KMS-11 (cell line): ENCODE results near the gene MICAL3.

ENCODE experiments used
- H2AFZ ChIP-seq: fragments of 200-600 bp; sonication (generic); 2 replicates; pipeline ENCODE4 v1.6.1; 2016; ENCODE audit warnings: antibody characterized with exemption, mixed run types, low read depth
- H3K27ac ChIP-seq: fragments of 200-600 bp; sonication (generic); 2 replicates; pipeline ENCODE4 v1.6.1; 2016; ENCODE audit warnings: mild to moderate bottlenecking, mixed run types
- H3K27me3 ChIP-seq: fragments of 200-600 bp; sonication (generic); 2 replicates; pipeline ENCODE4 v1.6.1; 2017; ENCODE audit warnings: mild to moderate bottlenecking, low read depth, mixed run types, moderate library complexity; ENCODE audit not compliant: insufficient read depth
- H3K36me3 ChIP-seq: fragments of 200-600 bp; sonication (generic); 2 replicates; pipeline ENCODE4 v1.6.1; 2017; ENCODE audit warnings: mild to moderate bottlenecking, mixed run types; ENCODE audit not compliant: insufficient read depth
- H3K4me1 ChIP-seq: fragments of 200-600 bp; sonication (generic); 2 replicates; pipeline ENCODE4 v1.6.1; 2016; ENCODE audit warnings: mild to moderate bottlenecking, low read depth, mixed run types; ENCODE audit not compliant: poor library complexity, severe bottlenecking
- H3K4me2 ChIP-seq: fragments of 200-600 bp; sonication (generic); 2 replicates; pipeline ENCODE4 v1.7.0; 2016; ENCODE audit warnings: mild to moderate bottlenecking, mixed run types
- H3K4me3 ChIP-seq: fragments of 200-600 bp; sonication (generic); IDR thresholded peaks from 2 replicates; pipeline ENCODE4 v1.6.1; 2017; ENCODE audit warnings: low read depth, low read length, mixed read lengths; ENCODE audit not compliant: insufficient read depth
- H3K79me2 ChIP-seq: fragments of 200-600 bp; sonication (generic); 2 replicates; pipeline ENCODE4 v1.6.1; 2016; ENCODE audit warnings: low read depth, mixed run types; ENCODE audit not compliant: insufficient read depth
- H3K9ac ChIP-seq: fragments of 200-600 bp; sonication (generic); 2 replicates; pipeline ENCODE4 v1.6.1; 2016; ENCODE audit warnings: mild to moderate bottlenecking, mixed run types
- H4K20me1 ChIP-seq: fragments of 200-600 bp; sonication (generic); 2 replicates; pipeline ENCODE4 v1.6.1; 2016; ENCODE audit warnings: mild to moderate bottlenecking, mixed run types; ENCODE audit not compliant: insufficient read depth
- CTCF ChIP-seq: fragments of 200-600 bp; sonication (generic); conservative IDR thresholded peaks from 2 replicates; pipeline ENCODE4 v1.6.1; 2017; ENCODE audit warnings: low read depth, mild to moderate bottlenecking, antibody characterized with exemption, low read length, moderate library complexity, mixed read lengths

MICAL3 gene

GRCh38 chr22:17816649-17817048 lies 207.7 kb downstream of the MICAL3 start:
- Histone ChIP-seq H2AFZ (no peak overlapping the region), H4K20me1 (no peaks in the 10 kb centered on the region), H3K79me2 (no peaks in the 10 kb centered on the region), H3K27ac (no peak overlapping the region), H3K36me3 (no peaks in the 10 kb centered on the region), H3K9ac (no peak overlapping the region), H3K27me3 (no peaks in the 10 kb centered on the region), H3K4me1 (no peaks in the 10 kb centered on the region), H3K4me2 (no peak overlapping the region), H3K4me3 (no peak overlapping the region)
- no peak for TF ChIP-seq CTCF

- no peak for TF ChIP-seq CTCF
- Histone ChIP-seq H3K79me2 (no peaks in the 10 kb centered on the region), H2AFZ (no peak overlapping the region), H3K4me2 (no peak overlapping the region), H3K4me1 (no peaks in the 10 kb centered on the region), H3K27ac (no peak overlapping the region), H3K4me3 (no peak overlapping the region), H3K36me3 (no peaks in the 10 kb centered on the region), H3K27me3 (no peaks in the 10 kb centered on the region), H3K9ac (no peak overlapping the region), H4K20me1 (no peaks in the 10 kb centered on the region)
These were observed 208.6 kb downstream of the MICAL3 start for GRCh38 chr22:17815703-17816254.

GRCh38 chr22:17814830-17815229 lies 209.5 kb downstream of the MICAL3 start:
- no peaks in the 10 kb centered on the region for H4K20me1 ChIP-seq
- H3K9ac ChIP-seq = no peak overlapping the region
- H3K36me3 ChIP-seq = no peaks in the 10 kb centered on the region
- H3K79me2 ChIP-seq = no peaks in the 10 kb centered on the region
- no peaks in the 10 kb centered on the region for H3K4me1 ChIP-seq
- TF ChIP-seq CTCF = no peak
- no peak overlapping the region for H3K27ac ChIP-seq
- H3K4me3 ChIP-seq = no peak overlapping the region
- no peak overlapping the region for H3K4me2 ChIP-seq
- H3K27me3 ChIP-seq = no peaks in the 10 kb centered on the region
- H2AFZ ChIP-seq = no peak overlapping the region

GRCh38 chr22:17814084-17814483 lies 210.3 kb downstream of the MICAL3 start:
- H2AFZ ChIP-seq = no peak overlapping the region

More at GRCh38 chr22:17814084-17814483, 210.3 kb downstream of the MICAL3 start:
- H3K9ac ChIP-seq = no peak overlapping the region
- no peaks in the 10 kb centered on the region for H3K36me3 ChIP-seq
- TF ChIP-seq CTCF = no peak
- no peak overlapping the region for H3K4me3 ChIP-seq
- H3K79me2 ChIP-seq = no peaks in the 10 kb centered on the region
- no peak overlapping the region for H3K4me2 ChIP-seq
- no peaks in the 10 kb centered on the region for H3K4me1 ChIP-seq
- no peak overlapping the region for H3K27ac ChIP-seq
- H3K27me3 ChIP-seq = no peaks in the 10 kb centered on the region
- H4K20me1 ChIP-seq = no peaks in the 10 kb centered on the region
